ENCODE measurements around the gene ARHGEF38. TPM values are rescaled to one million over a fixed set of nuclear protein-coding genes. Genes with fewer than 3 reads are reported as not detected.

The ARHGEF38 gene
- total RNA-seq, 1 donor from 2014 or later, result not detected

- no peak for TF ChIP-seq CTCF (IDR thresholded peaks at IDR 0.05)
- H3K27me3 Mint-ChIP-seq (ENCODE audit: low read depth), result peaks cover 7% of the 10 kb centered on the region
- DNase-seq (ENCODE audit: low spot score), result no peak
- H3K4me1 Mint-ChIP-seq (ENCODE audit: low read depth), result peaks cover 16% of the 10 kb centered on the region
- H3K27ac Mint-ChIP-seq (ENCODE audit: unreplicated experiment), result no peak overlapping the region
- H3K9me3 Mint-ChIP-seq (ENCODE audit: low read depth), result no peaks in the 10 kb centered on the region
- H3K4me3 Mint-ChIP-seq (ENCODE audit: unreplicated experiment), result no peak overlapping the region
- no peaks in the 10 kb centered on the region for H3K36me3 Mint-ChIP-seq (ENCODE audit: low read depth)
These were observed 3.0 kb downstream of the ARHGEF38 start for GRCh38 chr4:105555409-105555808.

GRCh38 chr4:105556206-105556605, 3.8 kb downstream of the ARHGEF38 start:
- DNase-seq (ENCODE audit: low spot score), result no peak
- TF ChIP-seq CTCF (IDR thresholded peaks at IDR 0.05), result no peak
- no peak overlapping the region for H3K4me3 Mint-ChIP-seq (ENCODE audit: unreplicated experiment)
- H3K9me3 Mint-ChIP-seq (ENCODE audit: low read depth), result no peaks in the 10 kb centered on the region
- H3K27me3 Mint-ChIP-seq (ENCODE audit: low read depth), result peaks cover 7% of the 10 kb centered on the region
- no peak overlapping the region for H3K27ac Mint-ChIP-seq (ENCODE audit: unreplicated experiment)
- peaks cover 18% of the 10 kb centered on the region for H3K4me1 Mint-ChIP-seq (ENCODE audit: low read depth)
- H3K36me3 Mint-ChIP-seq (ENCODE audit: low read depth), result no peaks in the 10 kb centered on the region

GRCh38 chr4:105558277-105558676, 5.9 kb downstream of the ARHGEF38 start:
- no peak for DNase-seq (ENCODE audit: low spot score)
- no peak for TF ChIP-seq CTCF (IDR thresholded peaks at IDR 0.05)
- Mint-ChIP-seq H3K27ac (ENCODE audit: unreplicated experiment) (no peak overlapping the region), H3K4me3 (ENCODE audit: unreplicated experiment) (no peak overlapping the region), H3K9me3 (ENCODE audit: low read depth) (no peaks in the 10 kb centered on the region), H3K27me3 (ENCODE audit: low read depth) (peaks cover 15% of the 10 kb centered on the region), H3K4me1 (ENCODE audit: low read depth) (peaks cover 6% of the 10 kb centered on the region), H3K36me3 (ENCODE audit: low read depth) (no peaks in the 10 kb centered on the region)

GRCh38 chr4:105560421-105560848, 8.0 kb downstream of the ARHGEF38 start:
- H3K4me1 Mint-ChIP-seq (ENCODE audit: low read depth), result peaks cover 6% of the 10 kb centered on the region

GRCh38 chr4:105563352-105563751, 10.9 kb downstream of the ARHGEF38 start:
- no peak for DNase-seq (ENCODE audit: low spot score)
- no peak overlapping the region for H3K27ac Mint-ChIP-seq (ENCODE audit: unreplicated experiment)
- H3K9me3 Mint-ChIP-seq (ENCODE audit: low read depth), result no peaks in the 10 kb centered on the region
- H3K36me3 Mint-ChIP-seq (ENCODE audit: low read depth), result no peaks in the 10 kb centered on the region
- no peak overlapping the region for H3K4me3 Mint-ChIP-seq (ENCODE audit: unreplicated experiment)
- peaks cover 6% of the 10 kb centered on the region for H3K4me1 Mint-ChIP-seq (ENCODE audit: low read depth)
- TF ChIP-seq CTCF (IDR thresholded peaks at IDR 0.05), result no peak
- peaks cover 17% of the 10 kb centered on the region for H3K27me3 Mint-ChIP-seq (ENCODE audit: low read depth)

More at GRCh38 chr4:105560421-105560848, 8.0 kb downstream of the ARHGEF38 start:
- Mint-ChIP-seq H3K27ac (ENCODE audit: unreplicated experiment) (no peak overlapping the region), H3K27me3 (ENCODE audit: low read depth) (peaks cover 20% of the 10 kb centered on the region), H3K36me3 (ENCODE audit: low read depth) (no peaks in the 10 kb centered on the region), H3K4me3 (ENCODE audit: unreplicated experiment) (no peak overlapping the region), H3K9me3 (ENCODE audit: low read depth) (no peaks in the 10 kb centered on the region)
- no peak for DNase-seq (ENCODE audit: low spot score)
- TF ChIP-seq CTCF (IDR thresholded peaks at IDR 0.05), result no peak

Measured in chondrocyte (in vitro differentiated cells).